ENCODE measurements around the gene SERTAD2. TPM values are rescaled to one million over a fixed set of nuclear protein-coding genes. Genes with fewer than 3 reads are reported as not detected.

SERTAD2 gene
- total RNA-seq, 1 donor from 2014 or later: 38.2 TPM

DNA sequence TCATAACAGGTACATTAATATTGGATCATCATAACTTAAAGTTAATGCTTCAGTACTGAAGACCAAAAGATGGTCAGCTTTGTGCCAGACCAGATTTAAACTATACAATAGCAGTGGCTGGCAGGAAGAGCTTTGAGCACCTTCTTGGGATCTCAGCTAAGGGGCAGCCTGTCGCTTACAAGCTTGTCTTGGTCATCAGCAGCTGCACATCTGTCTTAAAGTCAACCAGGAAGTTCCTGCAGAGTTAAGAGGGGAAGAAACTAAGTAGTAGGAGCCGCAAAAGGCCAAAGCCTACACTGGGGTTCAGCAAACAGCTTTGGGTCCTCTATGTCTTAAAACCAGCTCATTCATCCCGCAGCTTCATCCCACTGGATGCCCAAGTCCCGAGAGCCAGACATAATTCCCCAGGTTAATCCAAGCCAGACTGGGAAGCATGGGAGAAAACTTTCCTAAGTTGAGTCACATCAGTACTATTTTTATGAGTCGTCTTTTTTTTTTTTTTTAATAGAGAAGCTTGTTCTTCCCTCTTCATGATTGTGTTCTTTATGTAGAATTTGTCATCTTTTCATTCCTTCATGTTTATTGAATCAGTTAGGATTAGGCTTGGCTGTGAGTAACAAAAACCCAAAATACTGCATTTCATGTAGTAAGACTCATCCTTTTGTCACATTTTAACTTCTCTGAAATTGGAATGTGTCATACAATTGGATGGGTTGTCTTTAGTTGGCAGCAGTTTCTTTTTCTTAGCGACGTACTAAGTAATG lies 59.3 kb downstream of the SERTAD2 start:
- intact Hi-C loops (cut with micrococcal nuclease): no loop called here

DNA sequence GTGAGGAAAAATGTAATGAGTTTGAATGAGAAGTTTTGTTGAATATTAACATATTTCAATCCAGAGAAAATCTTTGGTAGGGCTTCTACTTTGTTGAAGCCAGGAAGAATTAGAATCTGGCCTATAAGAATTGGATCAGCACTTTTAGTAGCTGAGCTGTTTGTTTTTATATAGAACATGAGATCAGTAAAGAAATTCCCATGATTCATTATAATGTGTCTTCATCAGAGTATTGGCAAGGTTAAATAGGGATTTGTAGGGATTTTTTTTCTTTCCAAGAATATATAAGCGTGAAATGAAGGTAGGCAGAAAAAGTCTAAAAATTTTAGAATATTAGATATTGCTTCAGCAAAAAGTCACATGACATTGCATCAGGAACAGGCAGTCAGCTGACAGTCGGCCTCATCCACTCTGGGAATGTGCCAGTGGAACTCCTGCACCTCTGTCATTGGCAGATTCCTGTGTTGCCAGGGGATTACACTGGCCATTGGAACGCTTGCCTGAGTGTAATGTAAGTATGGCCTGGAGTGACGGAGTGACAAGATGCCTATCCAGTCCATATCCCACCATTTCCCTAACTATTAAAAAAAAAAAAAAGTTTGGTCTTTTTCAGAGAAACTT lies 60.6 kb downstream of the SERTAD2 start:
- intact Hi-C loops (cut with micrococcal nuclease): no loop called here

DNA sequence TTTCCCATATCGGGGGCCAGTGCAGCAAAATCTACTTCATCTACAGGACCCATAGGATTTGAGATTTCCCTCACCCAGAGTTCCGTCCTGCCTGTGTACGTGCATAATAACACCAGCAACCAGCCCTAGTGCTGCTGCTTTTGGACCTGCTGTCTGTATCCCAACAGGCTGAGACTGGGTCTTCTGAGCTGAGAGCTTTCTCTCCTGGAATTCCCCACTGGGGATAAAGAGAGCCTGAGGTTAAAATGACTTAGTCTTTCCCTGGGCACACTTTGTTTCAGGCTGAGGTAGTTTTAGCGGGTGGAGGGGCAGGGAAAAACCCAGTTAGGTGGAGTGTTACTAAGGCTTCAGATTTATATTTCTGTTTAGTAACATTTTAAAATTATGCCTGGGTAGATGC lies 62.5 kb downstream of the SERTAD2 start:
- intact Hi-C loops (cut with micrococcal nuclease): no loop called here

DNA sequence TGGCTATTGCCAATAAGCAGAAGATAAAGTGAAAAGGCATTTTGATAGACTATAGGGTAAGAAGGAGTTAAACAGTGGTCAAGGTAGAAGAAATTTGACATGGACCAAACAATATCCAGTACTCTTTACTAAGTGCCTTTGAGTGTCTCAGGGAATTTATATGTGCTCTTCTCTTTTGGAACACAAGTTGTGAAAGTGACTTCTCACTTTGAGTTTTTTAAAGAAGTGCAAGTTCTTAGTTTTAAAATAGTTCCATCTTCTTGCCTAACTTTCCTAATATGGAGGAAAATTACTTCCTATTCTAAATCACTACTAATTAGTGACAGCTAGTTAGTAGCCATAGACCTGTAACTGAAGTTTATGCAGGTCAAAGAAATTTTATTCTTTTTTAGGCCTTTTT lies 66.2 kb downstream of the SERTAD2 start:
- intact Hi-C loops (cut with micrococcal nuclease): loop anchor here (1.0 kb wide), 7 partner anchors 20 to 286 kb away; partner anchors contain the start of gene AFTPH

DNA sequence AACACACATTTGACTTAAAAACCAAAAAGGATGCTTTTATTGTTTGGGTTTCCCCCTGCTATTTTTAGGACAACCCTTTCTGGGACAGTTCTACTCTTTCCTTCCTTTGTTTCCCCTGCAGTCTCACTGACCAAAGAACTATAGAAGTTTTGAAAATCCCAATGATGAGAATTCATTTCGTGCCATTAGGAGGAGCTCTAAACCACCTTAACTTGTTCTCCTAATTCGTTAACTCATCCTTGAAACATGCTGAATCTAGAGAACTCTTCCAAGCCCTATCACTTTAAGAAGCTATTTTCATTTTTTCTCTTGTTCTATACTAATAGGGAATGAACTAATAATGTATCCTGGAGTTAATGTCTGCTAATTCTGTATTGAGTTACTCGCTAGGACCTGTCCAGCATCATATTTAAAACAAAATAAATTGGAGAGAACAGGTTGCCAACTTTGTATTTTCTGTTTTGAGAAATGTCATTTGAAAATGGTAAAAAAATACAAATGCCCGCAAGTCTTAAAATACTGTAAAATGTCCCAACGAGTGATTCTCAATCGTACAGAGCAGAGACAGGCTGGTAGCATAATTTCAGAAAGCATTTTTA lies 66.7 kb downstream of the SERTAD2 start:
- intact Hi-C loops (cut with micrococcal nuclease): loop anchor here (1.0 kb wide), 7 partner anchors 20 to 286 kb away; partner anchors contain the start of gene AFTPH

DNA sequence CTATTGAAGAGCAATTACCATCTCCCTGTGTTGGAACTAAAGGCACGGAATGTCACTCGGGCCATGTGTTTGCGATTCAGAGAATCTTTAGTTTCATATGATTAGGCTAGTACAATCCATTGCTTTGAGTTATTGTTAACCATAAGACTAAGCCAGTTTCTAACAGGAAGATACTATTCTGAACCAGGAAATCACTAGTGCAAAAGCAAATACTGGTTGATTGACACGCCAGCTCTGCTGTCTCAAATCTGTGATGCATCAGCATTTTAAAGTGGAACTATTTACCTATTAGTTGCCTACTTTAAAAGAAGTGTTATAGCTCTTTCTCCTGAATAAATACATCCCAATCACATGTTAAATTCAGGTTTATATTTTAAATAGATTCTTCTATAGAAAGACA lies 67.7 kb downstream of the SERTAD2 start:
- intact Hi-C loops (cut with micrococcal nuclease): no loop called here

DNA sequence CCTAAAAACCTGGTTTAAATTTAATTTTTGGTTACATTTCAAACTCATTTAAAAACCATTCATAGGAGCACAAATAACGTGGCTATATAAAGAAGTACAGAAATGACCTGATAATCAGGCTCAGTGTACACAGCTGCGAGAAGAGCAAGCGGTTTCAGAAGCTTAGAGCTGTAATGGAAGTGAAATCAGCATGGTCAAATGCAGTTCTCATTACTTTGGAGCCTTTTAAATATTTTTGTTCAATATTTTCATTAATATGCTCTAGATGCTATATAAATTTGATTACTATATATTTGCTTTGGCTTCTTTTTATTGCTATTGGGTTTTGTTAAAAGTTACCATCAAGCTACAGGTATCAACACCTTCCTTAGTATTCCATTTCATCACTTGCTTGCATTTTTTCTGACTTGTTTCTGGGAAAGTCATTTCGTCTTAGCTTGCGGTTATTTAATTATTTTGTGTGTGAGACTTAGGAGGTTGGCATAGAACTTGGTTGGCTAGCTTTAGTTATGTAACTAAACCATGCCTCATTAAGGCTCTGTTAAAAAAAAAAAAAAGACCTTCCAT lies 70.9 kb downstream of the SERTAD2 start:
- intact Hi-C loops (cut with micrococcal nuclease): no loop called here

DNA sequence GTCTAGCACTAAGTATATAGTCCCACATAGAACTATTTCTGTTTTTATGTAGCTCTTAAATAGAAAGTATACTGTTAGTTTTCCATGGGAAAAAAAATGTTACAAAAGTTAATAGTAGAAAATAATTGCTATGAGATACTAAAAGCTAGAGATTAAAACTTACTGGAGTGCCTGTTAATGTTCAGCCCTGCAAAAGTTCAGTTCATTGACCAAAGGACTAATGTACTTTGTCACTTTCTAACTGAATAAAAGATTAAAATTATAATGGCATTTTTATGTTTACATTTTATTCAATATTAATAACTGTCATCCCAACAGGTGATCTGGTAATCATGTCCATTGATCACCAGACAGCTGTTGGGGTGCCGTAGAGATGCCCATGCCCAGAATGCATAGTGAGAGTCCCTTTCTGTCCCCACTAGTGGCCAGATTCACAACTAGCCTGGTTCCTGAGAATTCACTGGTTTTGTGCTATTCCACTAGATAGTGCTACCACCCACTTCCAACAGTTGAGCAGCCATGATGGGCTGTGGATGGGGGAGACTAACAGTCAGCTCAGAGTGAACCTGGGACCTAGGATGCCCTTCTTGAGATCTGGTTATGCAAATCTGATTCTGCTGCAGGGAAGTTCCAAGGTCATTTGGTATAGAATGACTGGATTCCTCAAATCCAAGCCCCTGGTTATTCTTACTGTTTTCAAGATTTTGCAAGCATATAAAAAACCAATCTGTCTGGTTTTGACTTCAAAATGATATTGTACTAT lies 71.8 kb downstream of the SERTAD2 start:
- intact Hi-C loops (cut with micrococcal nuclease): no loop called here

Other genes starting within 250 kb of the SERTAD2 start
- 0.64 and 1.3 TPM in 2 replicates for gene LGALSL, start 199.8 kb downstream of the SERTAD2 start, total RNA-seq
- gene AFTPH, start 129.6 kb downstream of the SERTAD2 start, total RNA-seq: 39.0 and 41.5 TPM in 2 replicates

Measured in T-helper 1 cell treated with Interleukin-12 subunit alpha and Interleukin-12 subunit beta and Interleukin-4 antibody, amounts not matched to agents 30 ng/mL and 1 ng/mL, for 36 hours (primary cell).